Neural progenitor cell (in vitro differentiated cells): Measurements from ENCODE around the gene PEPD.

Source experiments
- EZH2 ChIP-seq: fragments of 200-600 bp; sonication (generic); IDR thresholded peaks from 2 replicates; pipeline ENCODE4 v1.6.1; 2017; ENCODE audit warnings: antibody characterized with exemption, mild to moderate bottlenecking, moderate library complexity
- TF ChIP-seq, protein P1 (sequence below): fragments of 200-600 bp; sonication (generic); IDR thresholded peaks from 2 replicates; pipeline ENCODE4 v1.5.1; 2017; ENCODE audit warnings: antibody characterized with exemption, mild to moderate bottlenecking

DNA sequence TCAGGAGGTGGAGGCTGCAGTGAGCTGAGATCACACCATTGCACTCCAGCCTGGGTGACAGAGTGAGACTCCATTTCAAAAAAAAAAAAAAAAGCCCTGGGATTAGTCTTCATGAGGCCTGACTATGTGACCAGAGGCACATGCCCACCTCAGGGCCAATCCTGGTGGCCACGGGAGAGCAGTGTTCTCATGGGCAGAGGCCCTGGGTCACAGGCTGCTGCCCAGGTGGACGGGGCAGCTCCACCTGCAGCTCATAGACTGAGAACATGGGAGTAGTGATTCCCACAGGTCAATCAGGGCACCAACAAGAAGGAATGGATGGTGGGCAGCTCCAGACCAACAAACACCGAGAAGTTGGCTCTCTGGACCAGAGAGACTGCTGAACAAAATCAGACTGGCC is 26.1 kb upstream of the PEPD start:
- TF ChIP-seq, protein P1, sequence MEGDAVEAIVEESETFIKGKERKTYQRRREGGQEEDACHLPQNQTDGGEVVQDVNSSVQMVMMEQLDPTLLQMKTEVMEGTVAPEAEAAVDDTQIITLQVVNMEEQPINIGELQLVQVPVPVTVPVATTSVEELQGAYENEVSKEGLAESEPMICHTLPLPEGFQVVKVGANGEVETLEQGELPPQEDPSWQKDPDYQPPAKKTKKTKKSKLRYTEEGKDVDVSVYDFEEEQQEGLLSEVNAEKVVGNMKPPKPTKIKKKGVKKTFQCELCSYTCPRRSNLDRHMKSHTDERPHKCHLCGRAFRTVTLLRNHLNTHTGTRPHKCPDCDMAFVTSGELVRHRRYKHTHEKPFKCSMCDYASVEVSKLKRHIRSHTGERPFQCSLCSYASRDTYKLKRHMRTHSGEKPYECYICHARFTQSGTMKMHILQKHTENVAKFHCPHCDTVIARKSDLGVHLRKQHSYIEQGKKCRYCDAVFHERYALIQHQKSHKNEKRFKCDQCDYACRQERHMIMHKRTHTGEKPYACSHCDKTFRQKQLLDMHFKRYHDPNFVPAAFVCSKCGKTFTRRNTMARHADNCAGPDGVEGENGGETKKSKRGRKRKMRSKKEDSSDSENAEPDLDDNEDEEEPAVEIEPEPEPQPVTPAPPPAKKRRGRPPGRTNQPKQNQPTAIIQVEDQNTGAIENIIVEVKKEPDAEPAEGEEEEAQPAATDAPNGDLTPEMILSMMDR: no peak
- no peak for TF ChIP-seq EZH2
